Glutamatergic neuron (in vitro differentiated cells): ENCODE data around the gene SASH1. TPM values are rescaled to one million over a fixed set of nuclear protein-coding genes. Genes with fewer than 3 reads are reported as not detected.

Source experiments
- DNase-seq: peaks from one replicate; pipeline ENCODE4 v3.0.0; 2022
- H3K27ac Mint-ChIP-seq: one replicate; pipeline ENCODE4 v1.8.0; 2020; ENCODE audit warnings: mild to moderate bottlenecking, mixed read lengths, inconsistent platforms; ENCODE audit not compliant: unreplicated experiment
- H3K27me3 Mint-ChIP-seq: one replicate; pipeline ENCODE4 v1.8.0; 2020; ENCODE audit warnings: mild to moderate bottlenecking, moderate library complexity, mixed read lengths, inconsistent platforms; ENCODE audit not compliant: unreplicated experiment
- H3K36me3 Mint-ChIP-seq: one replicate; pipeline ENCODE4 v1.8.0; 2020; ENCODE audit warnings: mild to moderate bottlenecking, mixed read lengths, inconsistent platforms; ENCODE audit not compliant: unreplicated experiment
- H3K4me1 Mint-ChIP-seq: one replicate; pipeline ENCODE4 v1.8.0; 2020; ENCODE audit warnings: mild to moderate bottlenecking, low read depth, mixed read lengths, inconsistent platforms; ENCODE audit not compliant: unreplicated experiment
- H3K4me3 Mint-ChIP-seq: one replicate; pipeline ENCODE4 v1.8.0; 2020; ENCODE audit warnings: mild to moderate bottlenecking, mixed read lengths, inconsistent platforms; ENCODE audit not compliant: unreplicated experiment
- H3K9me3 Mint-ChIP-seq: one replicate; pipeline ENCODE4 v1.8.0; 2020; ENCODE audit warnings: mild to moderate bottlenecking, moderate library complexity, mixed read lengths, inconsistent platforms; ENCODE audit not compliant: unreplicated experiment
- total RNA-seq: library from RNA; stranded (reverse); fragmentation: NEBNext Ultra II Directional; extraction: Animal tissue kit (Norgen Biotek cat#: 25700); gene quantifications from one replicate; pipeline ENCODE4 v1.2.1, GENCODE V29; 2021; ENCODE audit not compliant: unreplicated experiment
- TF ChIP-seq, protein P1 (sequence below): fragments of 200-600 bp; sonication (generic); IDR thresholded peaks from one replicate; pipeline ENCODE4 v1.5.0; 2021; ENCODE audit not compliant: partially characterized antibody, unreplicated experiment

Gene SASH1
- total RNA-seq, 1 donor from 2014 or later, result 5.0 TPM

DNA sequence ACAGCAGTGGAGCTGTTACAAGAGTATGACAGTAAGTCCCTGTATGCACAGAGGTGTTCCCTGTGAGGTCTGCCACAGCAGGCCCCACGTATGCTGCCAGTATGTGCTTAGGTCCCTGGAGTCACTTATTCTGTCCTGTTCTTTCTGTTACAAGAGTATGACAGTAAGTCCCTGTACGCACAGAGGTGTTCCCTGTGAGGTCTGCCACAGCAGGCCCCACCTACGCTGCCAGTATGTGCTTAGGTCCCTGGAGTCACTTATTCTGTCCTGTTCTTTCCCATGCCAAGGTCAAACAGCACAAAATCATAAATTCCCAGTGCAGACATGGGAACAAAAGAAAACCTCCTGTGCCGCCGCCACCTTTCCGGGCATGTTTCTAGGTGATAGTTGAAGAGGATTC is 192.2 kb downstream of the SASH1 start:
- no peaks in the 10 kb centered on the region for H3K36me3 Mint-ChIP-seq
- no peak overlapping the region for H3K4me3 Mint-ChIP-seq
- H3K27ac Mint-ChIP-seq, result no peak overlapping the region
- TF ChIP-seq, protein P1, sequence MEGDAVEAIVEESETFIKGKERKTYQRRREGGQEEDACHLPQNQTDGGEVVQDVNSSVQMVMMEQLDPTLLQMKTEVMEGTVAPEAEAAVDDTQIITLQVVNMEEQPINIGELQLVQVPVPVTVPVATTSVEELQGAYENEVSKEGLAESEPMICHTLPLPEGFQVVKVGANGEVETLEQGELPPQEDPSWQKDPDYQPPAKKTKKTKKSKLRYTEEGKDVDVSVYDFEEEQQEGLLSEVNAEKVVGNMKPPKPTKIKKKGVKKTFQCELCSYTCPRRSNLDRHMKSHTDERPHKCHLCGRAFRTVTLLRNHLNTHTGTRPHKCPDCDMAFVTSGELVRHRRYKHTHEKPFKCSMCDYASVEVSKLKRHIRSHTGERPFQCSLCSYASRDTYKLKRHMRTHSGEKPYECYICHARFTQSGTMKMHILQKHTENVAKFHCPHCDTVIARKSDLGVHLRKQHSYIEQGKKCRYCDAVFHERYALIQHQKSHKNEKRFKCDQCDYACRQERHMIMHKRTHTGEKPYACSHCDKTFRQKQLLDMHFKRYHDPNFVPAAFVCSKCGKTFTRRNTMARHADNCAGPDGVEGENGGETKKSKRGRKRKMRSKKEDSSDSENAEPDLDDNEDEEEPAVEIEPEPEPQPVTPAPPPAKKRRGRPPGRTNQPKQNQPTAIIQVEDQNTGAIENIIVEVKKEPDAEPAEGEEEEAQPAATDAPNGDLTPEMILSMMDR, result no peak
- H3K27me3 Mint-ChIP-seq, result no peaks in the 10 kb centered on the region
- no peak for DNase-seq
- H3K9me3 Mint-ChIP-seq, result peaks cover 9% of the 10 kb centered on the region
- peaks cover 16% of the 10 kb centered on the region for H3K4me1 Mint-ChIP-seq

DNA sequence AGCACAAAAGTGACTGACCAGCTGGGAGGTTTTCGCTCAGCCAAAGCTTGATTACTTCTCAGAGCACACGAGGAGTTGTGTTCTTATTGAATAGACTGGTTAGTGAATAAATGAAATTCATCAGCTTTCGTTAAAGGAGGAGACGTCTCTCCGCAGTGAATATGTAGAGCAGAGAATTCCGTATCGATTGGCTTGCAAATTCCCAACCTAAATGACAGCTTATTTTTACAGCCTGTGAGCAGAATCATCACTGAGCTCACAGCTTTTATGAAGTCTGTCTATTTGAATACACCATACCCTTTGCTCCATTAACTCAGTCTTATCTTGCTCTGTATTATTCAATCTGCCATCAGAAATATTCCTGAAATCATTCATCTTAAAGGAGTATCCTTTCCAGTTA is 192.7 kb downstream of the SASH1 start:
- peaks cover 9% of the 10 kb centered on the region for H3K9me3 Mint-ChIP-seq
- no peaks in the 10 kb centered on the region for H3K36me3 Mint-ChIP-seq
- peaks cover 16% of the 10 kb centered on the region for H3K4me1 Mint-ChIP-seq
- H3K27me3 Mint-ChIP-seq, result no peaks in the 10 kb centered on the region
- no peak for DNase-seq
- TF ChIP-seq, protein P1, result no peak
- H3K4me3 Mint-ChIP-seq, result no peak overlapping the region
- H3K27ac Mint-ChIP-seq, result no peak overlapping the region

DNA sequence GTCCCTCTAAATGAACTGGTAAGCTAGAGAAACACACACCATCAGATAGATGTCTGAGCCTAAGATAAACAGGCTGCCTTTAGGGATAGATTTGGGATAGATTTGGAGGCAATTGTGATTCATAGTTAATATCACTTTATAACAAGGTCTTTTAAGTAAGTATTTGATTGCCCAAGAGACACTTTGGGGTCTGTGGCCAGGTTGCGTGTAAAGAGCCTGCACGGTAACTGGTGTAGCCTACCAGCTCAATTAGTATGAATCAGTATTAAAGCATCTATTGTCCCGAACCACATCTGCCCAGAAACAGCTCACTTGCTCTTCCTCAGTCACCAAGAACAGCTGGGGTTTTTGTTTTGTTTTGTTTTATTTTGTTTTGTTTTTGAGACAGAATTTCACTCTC is 193.3 kb downstream of the SASH1 start:
- no peak overlapping the region for H3K27ac Mint-ChIP-seq
- TF ChIP-seq, protein P1, result no peak
- no peaks in the 10 kb centered on the region for H3K36me3 Mint-ChIP-seq
- H3K27me3 Mint-ChIP-seq, result no peaks in the 10 kb centered on the region
- peaks cover 16% of the 10 kb centered on the region for H3K4me1 Mint-ChIP-seq
- DNase-seq, result no peak
- peaks cover 9% of the 10 kb centered on the region for H3K9me3 Mint-ChIP-seq
- H3K4me3 Mint-ChIP-seq, result no peak overlapping the region

DNA sequence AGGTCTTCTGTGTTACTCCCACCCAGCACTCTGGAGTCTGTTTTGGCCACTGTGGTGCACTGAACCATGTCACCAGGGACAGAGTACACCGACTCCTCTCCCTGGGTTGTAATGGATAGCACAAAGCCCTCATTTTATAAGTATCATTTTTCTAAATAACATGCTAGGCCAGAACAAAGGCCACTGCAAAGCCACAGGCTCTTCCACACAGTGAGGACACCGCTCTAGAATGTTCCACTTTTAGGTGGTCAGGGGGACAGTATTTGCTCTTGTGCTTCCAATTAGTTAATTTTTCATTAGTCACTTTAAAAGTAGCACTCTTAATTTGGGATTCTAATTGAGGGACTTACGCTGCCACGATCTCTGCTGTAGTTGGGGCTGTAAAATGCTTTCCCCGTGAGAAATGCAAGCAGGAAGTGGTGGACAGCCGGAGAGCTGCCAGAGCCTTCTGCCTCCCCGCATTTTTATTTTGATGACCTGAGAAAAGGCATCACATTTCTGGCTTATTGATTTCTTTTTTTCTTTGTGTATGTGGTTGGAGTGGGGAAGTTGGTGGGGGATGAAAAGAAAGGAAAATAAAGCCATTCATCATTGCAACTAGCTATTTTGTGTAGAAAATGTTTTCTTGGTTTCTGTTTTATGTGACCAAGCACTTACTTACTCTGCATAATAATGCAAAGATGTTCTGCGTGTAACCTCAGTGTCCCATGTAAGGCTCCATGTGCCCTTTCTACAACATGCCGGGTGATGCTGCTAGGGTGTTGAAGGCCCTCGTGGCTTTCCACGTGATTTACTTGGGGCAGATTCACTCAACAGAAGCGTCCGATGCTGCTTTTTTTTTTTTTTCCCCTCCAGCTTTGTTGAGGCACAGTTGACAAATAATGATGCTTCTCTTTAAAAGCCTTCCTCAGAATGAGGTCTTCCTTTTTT is 195.9 kb downstream of the SASH1 start:
- Mint-ChIP-seq H3K36me3 (no peaks in the 10 kb centered on the region), H3K4me3 (peak overlapping the region; percentile 23), H3K9me3 (peaks cover 6% of the 10 kb centered on the region), H3K27me3 (no peaks in the 10 kb centered on the region), H3K27ac (peak overlapping the region; percentile 85), H3K4me1 (peaks cover 16% of the 10 kb centered on the region)
- TF ChIP-seq, protein P1, result no peak
- no peak for DNase-seq

DNA sequence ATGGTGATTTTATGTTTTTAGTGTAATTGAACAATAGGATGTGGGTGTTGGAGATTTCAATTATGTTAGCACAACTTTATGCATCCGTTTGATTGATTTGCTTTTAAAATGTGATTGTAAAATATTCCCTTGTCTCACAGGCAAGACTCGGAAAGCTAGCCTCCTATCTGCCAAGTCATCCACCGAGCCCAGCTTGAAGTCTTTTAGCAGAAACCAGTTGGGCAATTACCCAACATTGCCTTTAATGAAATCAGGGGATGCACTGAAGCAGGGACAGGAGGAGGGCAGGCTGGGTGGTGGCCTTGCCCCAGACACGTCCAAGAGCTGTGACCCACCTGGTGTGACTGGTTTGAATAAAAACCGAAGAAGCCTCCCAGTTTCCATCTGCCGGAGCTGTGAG is 200.9 kb downstream of the SASH1 start:
- no peaks in the 10 kb centered on the region for H3K9me3 Mint-ChIP-seq

More for the DNA sequence above, 200.9 kb downstream of the SASH1 start:
- no peak overlapping the region for H3K27ac Mint-ChIP-seq
- no peak overlapping the region for H3K4me3 Mint-ChIP-seq
- TF ChIP-seq, protein P1, result no peak
- no peak for DNase-seq
- peaks cover 4% of the 10 kb centered on the region for H3K4me1 Mint-ChIP-seq
- no peaks in the 10 kb centered on the region for H3K27me3 Mint-ChIP-seq
- no peaks in the 10 kb centered on the region for H3K36me3 Mint-ChIP-seq
